HG02870 (cell line): Measurements from ENCODE around the gene OR12D1.
"Not testable (repeated sequence)": the region's sequence is repeated elsewhere in the genome, so short reads cannot be mapped to it uniquely, and the experiment has no call there.

Experiments used
- ATAC-seq: cut with Tn5 transposase; IDR thresholded peaks from one replicate; pipeline ENCODE4 v1.9.1; 2021; ENCODE audit warnings: mild to moderate bottlenecking, moderate library complexity; ENCODE audit not compliant: unreplicated experiment

Gene OR12D1

DNA sequence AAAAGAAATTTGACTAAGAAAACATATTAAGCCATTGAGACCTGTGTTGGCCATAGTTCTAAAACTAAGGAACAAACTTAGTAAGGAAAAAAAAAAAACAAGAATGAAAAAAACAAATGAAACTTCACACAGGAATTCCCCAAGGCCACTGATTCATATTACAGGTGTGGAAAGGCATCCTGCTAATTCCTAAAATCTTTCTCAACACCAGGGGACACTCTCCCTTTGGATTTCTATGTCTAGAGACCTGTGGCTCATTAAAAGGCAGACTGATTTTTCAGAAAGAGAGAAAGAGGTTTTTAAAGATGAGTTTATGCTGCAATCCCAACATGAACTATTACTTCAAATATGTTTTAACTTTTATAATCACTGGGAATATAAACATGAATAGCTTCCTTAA lies at the start of gene OR12D1:
Gene OR12D1 (plus strand): TSS at position 341 of the 400 bp plus-strand sequence.
- no peak for ATAC-seq

DNA sequence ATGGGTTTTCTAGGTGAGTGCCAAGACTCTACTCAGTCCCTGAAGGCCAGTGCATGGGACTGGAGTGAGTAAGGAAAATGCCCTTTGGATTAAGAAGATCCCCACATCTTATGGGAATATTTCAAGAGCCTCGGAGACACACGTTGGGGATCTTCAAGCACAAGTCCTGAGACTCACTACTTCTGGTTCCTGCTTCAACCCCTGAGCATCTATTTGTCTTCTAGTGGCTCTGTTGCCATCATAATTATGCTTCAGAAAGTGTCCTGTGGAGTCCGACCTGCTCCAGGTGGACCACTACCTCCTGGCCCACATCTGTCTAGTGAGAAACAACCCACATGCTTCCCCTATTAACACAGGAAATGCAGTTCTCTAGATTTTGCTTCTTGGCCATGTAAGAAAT lies 46.0 kb upstream of the OR12D1 start, which contains the start of gene OR5V1:
Gene OR5V1 (minus strand): TSS at position 101 of the 400 bp plus-strand sequence. CDS start 12,670 bp downstream, outside the sequence.
- ATAC-seq = no peak

DNA sequence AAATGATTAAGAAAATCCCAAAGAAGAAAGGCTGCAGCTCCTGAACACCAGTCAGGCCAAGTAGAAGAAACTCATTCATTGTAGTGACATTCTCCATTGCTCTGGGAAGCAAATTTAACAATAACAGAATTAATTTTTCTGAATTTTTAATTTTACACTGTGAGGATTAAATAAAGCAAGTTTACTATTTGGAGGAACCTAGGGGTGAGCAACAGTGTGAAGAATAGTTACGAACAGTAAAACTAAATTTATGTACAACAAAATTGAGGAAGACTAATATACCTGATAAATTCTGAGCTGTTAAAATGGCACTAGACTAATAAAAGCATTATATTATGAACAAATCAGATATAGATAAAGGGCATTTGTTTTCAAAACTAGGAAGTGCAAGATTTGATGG lies 39.5 kb upstream of the OR12D1 start, which contains the start of gene OR12D3:
Gene OR12D3 (minus strand): TSS at position 101 of the 400 bp plus-strand sequence. CDS start 4 bp downstream, at position 97.
- ATAC-seq = no peak

DNA sequence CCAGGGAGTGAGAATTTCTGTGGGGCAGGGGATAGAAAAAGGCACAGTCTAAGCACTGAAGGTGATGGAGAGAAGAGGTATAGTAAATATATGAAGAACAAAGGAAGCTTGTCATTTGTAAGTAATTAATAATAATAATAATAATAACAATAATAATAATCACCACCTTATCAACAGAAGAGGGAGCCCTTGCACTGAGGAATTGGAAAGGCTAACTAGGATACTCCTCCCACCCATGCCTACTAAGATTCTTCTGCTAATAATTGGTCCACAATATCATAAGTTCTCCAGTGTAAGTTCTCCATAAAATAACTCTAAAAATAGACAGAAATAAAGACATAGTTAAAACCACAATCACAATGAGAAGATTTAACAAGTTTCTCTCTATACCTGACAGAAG lies 38.7 kb upstream of the OR12D1 start:
- ATAC-seq = no peak

DNA sequence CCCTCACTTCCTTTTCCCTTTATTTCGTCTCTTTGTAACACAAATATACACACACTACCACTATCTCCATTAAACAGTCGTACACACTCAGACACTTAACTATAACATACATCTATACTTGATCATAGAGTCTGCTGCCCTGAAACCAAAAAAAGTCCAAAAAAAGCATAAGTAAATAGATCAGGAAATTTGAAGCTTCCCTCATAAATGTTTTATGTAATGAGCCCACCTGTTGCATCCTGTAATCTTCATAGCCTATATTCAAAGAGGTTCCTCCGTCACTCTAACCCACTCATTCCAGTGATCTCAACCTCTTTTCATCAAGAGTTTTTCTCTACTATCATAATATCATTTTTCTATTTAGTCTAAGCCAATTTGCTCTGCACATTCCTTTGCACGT lies 26.2 kb upstream of the OR12D1 start:
- no peak for ATAC-seq

DNA sequence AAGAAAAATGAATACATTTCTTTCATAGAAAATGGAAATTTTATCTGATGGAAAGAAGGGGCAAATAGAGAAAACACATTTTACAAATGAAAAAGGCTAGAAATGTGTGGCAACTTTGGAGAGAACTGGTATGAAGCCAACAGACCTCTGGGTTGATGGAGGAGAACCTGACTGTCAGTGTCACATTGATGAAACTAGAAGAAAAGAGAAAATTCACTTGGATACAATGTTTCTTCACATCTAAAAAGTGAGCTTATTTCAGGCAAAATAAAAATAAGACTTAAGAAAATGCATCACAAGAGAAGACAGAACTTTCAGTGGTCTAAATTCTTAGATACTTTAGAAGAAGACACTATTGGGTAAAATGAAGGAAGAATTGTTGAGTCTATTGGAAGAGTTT lies 19.4 kb upstream of the OR12D1 start, which contains the start of gene OR12D2:
Gene OR12D2 (plus strand): TSS at position 301 of the 400 bp plus-strand sequence. CDS start 1,069 bp downstream, outside the sequence.
- ATAC-seq = no peak

DNA sequence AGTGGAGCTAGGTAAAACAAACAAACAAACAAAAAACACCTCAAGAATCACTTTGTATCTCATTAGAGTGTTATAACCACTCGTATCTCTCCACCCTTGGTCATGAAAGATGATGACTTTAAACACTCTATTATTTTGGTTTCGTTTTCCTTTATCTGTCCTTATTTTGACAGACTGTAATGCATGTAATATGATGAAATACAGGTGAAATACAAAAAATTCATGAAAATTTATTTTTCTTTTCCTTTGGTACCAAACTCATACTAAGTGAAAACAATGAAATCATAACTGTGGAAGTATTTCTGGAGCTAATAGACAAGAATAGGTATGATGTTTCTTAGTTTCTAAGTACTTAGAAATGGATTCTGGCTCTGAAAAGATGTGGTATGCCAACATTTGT lies 15.2 kb upstream of the OR12D1 start:
- ATAC-seq = no peak

DNA sequence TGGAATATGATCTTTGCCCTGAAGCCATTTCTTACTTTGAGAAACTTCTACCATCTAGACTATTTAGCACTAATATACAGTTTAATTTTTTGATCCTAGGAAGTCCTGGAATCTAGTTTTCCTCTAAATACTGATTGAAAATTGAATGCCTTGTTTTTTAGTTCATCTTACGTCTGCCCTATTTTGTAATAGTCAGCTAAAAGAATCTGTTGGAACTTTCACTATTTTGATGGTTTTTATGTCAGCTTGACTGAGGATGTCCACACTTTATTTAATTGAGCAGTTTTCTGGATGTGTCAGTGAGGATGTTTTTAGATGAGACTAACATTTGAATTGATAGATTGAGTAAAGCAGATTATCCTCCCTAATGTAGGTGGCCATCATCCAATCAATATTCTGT lies 10.9 kb upstream of the OR12D1 start:
- no peak for ATAC-seq

DNA sequence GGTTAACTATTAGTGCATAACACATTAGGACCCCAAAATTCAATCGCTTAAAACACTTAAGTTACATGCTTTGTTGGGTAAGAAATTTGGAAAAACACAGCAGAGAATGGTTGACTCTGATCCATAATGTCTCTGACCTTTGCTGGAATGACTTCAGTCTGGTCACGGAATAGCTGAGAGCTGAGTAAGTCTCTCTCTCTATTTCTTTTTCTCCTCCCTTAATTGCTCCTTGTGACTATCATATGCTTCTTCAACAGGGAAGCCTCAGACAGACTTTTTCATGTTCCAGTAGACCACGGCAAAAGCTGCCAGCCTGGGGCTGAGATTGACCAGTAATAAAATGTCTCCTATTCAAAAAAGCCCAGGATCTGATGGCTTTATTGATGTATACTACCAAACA lies 4.8 kb downstream of the OR12D1 start:
- no peak for ATAC-seq

DNA sequence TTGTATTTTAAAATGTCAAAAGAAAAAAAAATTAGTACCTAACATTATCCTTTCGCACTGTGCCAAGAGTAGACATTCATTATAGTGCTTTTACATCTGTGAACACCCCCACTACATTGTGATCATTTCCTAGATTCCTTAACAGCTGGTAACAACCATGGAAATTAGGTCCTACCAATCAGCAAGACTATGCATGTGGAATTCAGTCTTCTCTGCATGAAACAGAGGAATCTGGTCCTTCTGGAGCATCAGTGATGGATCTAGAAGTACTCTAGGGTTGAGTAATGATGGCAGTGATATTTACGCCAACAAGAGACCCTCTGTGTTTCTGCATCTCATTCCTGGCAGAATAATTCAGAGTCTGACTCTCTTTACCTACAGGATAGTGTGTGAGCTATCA lies 9.4 kb downstream of the OR12D1 start:
- ATAC-seq = no peak

DNA sequence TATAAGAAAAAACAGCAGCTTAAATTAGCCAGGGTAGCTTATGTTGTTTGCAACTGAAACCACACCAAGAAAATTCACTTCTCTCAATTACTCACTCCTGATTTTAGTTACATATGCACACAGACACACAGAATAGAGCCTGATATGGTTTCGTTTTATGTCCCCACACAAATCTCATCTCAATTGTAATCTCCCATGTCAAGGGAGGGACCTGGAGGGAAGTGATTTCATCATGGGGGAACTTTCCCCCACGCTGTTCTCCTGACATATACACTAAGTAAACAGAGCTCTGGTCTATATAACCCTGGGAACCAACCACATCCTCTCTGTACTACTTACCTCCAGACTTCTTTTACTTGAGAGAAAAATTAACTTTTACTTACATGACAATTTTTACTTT lies 9.8 kb downstream of the OR12D1 start:
- ATAC-seq = no peak

DNA sequence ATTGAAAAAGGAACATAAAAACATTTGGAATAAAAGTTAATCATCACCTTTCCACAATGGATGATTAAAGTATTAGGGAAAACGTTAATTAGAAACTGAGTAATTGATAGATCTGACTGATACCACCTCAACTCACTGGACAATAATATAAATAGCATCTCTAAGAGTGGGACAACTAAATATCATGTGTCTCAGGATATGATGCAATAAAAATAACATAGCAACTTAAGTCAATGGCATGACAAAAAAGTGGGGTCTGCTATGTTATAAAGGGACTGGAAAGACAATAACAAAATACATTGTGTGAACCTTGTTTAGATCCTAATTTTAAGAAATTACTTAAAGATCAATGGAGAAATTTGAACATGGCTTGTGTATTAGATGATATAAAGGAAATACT lies 10.3 kb downstream of the OR12D1 start:
- ATAC-seq = no peak

DNA sequence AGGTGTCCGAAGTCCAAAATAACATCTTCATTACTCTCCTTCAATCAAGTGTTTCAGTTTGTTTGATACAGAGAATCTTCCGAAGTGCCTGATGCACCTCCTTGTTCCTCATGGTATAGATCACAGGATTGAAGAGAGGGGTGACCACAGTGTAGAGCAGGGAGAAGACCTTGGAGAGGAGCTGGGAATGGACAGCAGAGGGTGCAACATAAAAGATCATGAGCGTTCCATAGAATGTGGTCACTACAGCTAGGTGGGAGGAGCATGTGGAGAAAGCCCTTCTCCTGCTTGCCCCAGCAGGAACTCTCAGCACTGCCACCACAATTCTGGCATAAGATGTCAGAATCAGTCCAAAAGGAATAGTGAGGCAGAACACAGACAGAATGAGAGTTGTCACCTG lies 11.9 kb downstream of the OR12D1 start:
- ATAC-seq = no peak

DNA sequence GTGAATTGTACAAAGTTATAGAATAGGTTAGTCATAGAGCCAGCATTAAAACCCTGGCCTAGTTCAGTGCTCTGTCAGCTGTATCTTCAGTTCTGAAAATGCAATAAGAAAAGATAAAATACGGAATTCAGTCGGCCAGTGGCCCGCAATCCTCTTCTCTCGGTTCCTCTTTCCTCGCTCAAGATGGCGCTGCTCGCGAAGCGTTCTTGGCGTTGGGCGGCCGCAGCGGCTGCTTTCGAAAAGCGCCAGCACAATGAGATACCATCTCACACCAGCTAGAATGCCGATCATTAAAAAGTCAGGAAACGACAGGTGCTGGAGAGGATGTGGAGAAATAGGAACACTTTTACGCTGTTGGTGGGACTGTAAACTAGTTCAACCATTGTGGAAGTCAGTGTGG lies 22.0 kb downstream of the OR12D1 start:
- not testable (repeated sequence) for ATAC-seq

DNA sequence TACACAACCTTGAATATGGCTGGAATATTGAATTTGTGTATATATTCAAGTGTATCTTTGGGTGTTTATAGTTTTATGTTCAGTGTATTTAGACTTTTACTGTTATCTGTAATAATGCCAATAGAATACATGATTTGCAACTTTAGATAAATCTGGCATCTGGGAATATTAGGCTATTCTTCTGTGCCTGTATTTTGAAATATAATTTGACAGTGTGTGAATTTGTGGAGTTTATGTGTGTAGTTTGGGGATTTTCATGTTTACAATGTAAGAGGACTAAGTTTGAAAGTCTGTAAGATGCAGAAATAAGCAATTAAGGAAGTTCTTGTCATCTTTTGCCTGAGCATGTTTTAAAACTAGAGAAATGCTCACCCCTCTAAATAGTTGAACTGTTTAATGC lies 24.3 kb downstream of the OR12D1 start, which contains the start of gene OR10C1:
Gene OR10C1 (plus strand): TSS at position 301 of the 400 bp plus-strand sequence. CDS start 710 bp downstream, outside the sequence.
- no peak for ATAC-seq

DNA sequence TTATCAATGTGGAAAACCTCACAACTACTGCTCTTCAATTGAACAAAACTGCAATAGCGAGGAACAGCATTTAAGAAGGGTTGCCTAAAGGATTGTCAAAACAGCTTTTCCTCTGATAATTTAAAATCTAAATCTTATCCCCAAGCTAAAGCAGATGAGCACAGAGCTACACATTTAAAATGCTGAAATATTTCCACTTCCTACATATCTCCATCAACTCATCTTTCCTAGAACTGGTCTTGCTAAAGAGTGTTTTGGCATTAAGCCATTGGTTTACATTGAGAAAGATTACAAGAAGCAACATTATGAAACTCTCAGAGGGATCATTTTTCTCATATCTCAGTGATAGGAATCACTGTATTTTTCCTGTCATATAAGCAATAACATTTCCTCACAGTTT lies 28.0 kb downstream of the OR12D1 start:
- no peak for ATAC-seq

DNA sequence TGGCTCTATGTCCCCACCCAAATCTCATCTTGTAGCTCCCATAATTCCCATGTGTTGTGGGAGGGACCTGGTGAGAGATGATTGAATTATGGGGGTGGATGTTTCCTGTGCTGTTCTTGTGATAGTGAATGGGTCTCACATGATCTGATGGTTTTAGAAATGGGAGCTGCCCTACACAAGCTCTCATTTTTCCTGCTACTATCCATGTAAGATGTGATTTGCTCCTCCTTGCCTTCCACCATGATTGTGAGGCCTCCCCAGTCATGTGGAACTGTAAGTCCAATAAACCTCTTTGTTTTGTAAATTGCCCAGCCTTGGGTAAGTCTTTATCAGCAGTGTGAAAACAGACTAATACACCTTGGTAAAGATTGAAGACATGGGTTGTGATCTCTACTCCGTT lies 29.3 kb downstream of the OR12D1 start:
- ATAC-seq = not testable (repeated sequence)

DNA sequence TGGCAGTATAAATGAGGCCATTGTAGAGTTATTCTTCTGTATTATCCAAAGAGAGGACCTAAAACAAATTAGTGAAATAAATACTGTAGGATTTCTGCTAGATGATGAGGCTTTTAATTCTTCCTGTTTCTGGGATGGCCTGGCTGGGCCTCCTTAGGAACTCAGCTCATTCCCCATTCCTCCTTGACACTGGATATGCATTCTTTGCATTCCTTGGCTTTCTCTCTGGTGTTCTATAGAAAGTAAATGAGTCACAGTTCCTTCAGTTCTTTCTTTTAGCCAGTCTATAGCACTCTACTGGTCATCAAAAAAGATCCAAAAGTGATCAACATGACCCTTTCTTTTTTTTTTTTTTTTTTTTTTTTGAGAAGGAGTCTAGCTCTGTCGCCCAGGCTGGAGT lies 32.9 kb downstream of the OR12D1 start:
- no peak for ATAC-seq

DNA sequence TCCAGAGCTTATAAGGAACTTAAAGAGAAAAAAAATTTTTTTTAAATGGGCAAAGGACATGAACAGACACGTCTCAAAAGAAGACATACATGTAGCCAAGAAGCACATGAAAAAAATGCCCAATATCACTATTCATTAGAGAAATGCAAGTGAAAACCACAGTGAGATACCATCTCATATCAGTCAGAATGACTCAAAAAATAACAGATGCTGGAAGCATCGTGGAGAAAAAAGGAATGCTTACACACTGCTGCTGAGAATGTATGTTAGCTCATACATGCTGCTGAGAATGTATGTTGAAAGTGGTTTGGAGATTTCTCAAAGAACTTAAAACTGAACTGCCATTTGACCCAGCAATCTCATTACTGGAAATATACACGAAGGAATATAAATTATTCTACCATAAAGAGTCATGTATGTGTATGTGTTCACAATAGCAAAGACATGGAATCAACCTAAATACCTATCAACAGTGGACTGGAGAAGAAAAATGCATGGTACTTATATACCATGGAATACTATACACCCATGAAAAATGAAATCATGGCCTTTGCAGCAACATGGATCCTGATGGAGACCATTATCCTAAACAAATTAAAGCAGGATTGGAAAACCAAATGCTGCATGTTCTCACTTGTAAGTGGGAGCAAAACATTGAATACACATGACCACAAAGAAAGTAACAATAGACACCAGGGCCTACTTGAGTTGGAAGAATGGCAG lies 36.9 kb downstream of the OR12D1 start:
- no peak for ATAC-seq

DNA sequence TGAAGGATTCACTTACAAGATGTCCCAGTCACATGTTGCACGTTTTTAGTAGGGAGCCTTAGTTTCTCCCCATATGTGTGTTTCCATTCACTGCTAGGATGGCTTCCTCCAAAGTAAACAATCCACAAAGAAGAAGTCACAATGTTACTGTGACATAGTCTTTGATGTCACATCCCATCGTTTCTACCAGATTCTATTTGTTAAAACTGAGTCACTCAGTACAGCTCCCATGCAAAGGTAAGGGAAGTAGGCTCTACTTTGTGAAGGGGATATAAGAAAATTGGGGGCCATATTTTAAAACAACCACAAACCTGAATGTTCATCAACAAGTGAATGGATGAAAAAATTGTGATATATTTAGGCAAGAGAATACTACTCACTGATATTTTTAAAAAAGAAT lies 42.2 kb downstream of the OR12D1 start, which contains the start of the genes OR11A1 and OR2H1:
Gene OR11A1 (minus strand): TSS at position 101 of the 400 bp plus-strand sequence. CDS start 29,430 bp downstream, outside the sequence.
Gene OR2H1 (plus strand): TSS at position 185 of the 400 bp plus-strand sequence. CDS start 4,615 bp downstream, outside the sequence.
- no peak for ATAC-seq

DNA sequence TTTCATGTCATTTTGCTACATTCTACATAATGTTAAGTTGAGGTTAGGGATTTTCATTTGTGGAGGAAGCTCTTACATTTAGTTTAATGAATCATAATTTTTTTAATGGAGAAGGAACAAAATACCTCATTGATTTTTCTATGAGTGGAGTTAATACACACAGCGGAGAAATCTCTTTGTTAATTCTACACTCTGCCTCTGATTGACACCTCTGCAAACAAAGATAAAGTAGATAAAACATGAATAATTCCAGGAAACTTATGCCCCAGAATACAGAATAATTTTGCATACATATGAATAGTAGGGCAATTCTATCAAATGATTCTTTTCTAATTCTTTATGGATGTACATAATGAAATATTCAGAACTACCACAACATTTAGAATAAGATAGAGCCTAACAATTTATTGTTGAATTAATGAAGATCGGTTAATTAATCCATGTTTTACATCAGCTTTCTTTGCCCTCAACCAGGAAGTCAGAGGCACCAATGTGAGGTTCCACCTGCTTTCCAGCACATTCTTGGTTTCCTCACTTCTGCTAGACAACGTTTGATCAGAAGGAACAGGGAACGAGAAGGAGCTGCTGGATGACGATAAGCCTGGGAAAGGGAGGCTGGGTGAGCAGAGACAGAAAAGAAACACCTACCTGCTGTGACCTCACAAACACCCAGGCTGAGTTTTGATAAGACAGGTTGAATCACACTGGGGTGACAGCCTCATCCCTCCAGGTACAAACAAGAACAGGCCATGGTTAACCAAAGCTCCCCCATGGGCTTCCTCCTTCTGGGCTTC lies 46.5 kb downstream of the OR12D1 start:
- no peak for ATAC-seq
